Skeletal muscle tissue (tissue), 4 donors: ENCODE results near the gene ATP4A. TPM values are rescaled to one million over a fixed set of nuclear protein-coding genes. Genes with fewer than 3 reads are reported as not detected.

ENCODE experiments used
- H3K27ac ChIP-seq: one replicate; pipeline ENCODE4 v1.7.0; 2013; ENCODE audit warnings: mild to moderate bottlenecking, low read depth, low read length, inconsistent platforms
- H3K27me3 ChIP-seq, 3 donors: one replicate each; pipeline ENCODE4 v1.7.0; 2013; ENCODE audit warnings: low read length in 3 of 3; ENCODE audit not compliant: control insufficient read depth in 3 of 3, insufficient read depth in 3 of 3
- H3K36me3 ChIP-seq, 3 donors: one replicate each; pipeline ENCODE4 v1.7.0; 2013; ENCODE audit warnings: low read length in 3 of 3; ENCODE audit not compliant: control insufficient read depth in 3 of 3, insufficient read depth in 3 of 3
- H3K4me1 ChIP-seq, 3 donors: one replicate each; pipeline ENCODE4 v1.7.0; 2013; ENCODE audit warnings: low read length in 3 of 3, mild to moderate bottlenecking in 3 of 3; ENCODE audit not compliant: control insufficient read depth in 3 of 3, insufficient read depth in 3 of 3
- H3K4me3 ChIP-seq, 3 donors: one replicate each; pipeline ENCODE4 v1.7.0; 2013; ENCODE audit warnings: low read length in 3 of 3
- H3K9ac ChIP-seq, 3 donors: one replicate each; pipeline ENCODE4 v1.7.0; 2013; ENCODE audit warnings: low read length in 3 of 3, mild to moderate bottlenecking in 3 of 3, moderate library complexity in 2 of 3, low read depth in 1 of 3
- H3K9me3 ChIP-seq, 3 donors: one replicate each; pipeline ENCODE4 v1.7.0; 2013; ENCODE audit warnings: low read length in 3 of 3; ENCODE audit not compliant: control insufficient read depth in 3 of 3
- total RNA-seq: library from RNA; depleted of rRNA; stranded (reverse); fragments of >200 nt; gene quantifications from one replicate; pipeline ENCODE4 v1.2.3, GENCODE V29; 2014
- donor health status: Osteomylitis.

Gene ATP4A
- total RNA-seq, 1 donor from 2014 or later = not detected

DNA sequence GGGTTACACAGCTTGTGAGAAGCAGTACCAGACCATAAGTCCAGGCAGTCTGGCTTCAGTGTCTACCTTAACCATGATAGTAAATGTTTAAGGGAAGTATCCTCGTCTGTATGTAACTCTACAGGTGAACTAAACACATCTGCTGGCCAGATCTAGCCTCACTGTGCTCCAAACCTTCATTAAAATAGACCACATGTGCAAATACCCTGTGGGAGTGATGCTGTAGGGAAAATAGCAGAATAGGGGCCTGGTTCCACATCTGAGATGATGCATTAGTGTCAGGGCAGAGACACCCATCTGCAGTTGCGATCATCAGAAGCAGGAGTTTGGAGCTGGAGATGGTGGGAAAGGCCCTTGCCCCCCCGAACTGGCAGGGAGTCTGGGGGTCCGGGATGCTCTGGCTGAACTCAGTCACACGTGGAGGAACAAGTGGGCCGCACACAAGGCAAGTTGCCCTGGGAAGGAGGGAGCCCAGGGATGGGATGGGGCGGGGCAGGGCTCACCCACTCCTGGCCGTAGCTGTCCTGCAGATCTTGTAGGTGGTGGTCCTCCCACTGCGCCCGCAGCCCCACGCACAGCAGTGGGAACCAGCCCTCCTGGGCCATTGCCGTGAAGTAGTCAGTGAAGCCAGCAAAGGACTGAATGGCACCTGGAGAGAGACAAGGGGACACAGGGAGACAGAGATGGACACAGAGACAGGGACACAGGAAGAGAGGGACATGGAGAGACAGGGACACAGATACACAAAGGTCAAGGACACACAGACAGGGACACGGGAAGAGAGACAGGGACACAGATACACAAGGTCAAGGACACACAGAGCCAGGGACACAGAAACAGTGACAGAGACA lies 10.7 kb downstream of the ATP4A start:
- H3K4me3 ChIP-seq = no peak overlapping the region
- peaks cover 19 to 25% (median 19%) of the 10 kb centered on the region in 3 donors for H3K27me3 ChIP-seq
- peaks cover 0 to 6% (median 5%) of the 10 kb centered on the region in 3 donors for H3K36me3 ChIP-seq
- H3K9me3 ChIP-seq = no peaks in the 10 kb centered on the region
- H3K4me1 ChIP-seq = peaks cover 0 to 2% (median 0%) of the 10 kb centered on the region in 3 donors
- H3K9ac ChIP-seq = no peak overlapping the region
- H3K27ac ChIP-seq = no peak overlapping the region

GRCh38 chr19:35551091-35551810 lies 12.2 kb downstream of the ATP4A start:
- H3K9ac ChIP-seq = no peak overlapping the region
- H3K4me3 ChIP-seq = no peak overlapping the region
- H3K27ac ChIP-seq = no peak overlapping the region
- H3K36me3 ChIP-seq = peaks cover 7 to 18% (median 16%) of the 10 kb centered on the region in 3 donors
- peaks cover 7 to 13% (median 8%) of the 10 kb centered on the region in 3 donors for H3K27me3 ChIP-seq
- H3K4me1 ChIP-seq = peaks cover 8 to 12% (median 11%) of the 10 kb centered on the region in 3 donors
- H3K9me3 ChIP-seq = no peaks in the 10 kb centered on the region

DNA sequence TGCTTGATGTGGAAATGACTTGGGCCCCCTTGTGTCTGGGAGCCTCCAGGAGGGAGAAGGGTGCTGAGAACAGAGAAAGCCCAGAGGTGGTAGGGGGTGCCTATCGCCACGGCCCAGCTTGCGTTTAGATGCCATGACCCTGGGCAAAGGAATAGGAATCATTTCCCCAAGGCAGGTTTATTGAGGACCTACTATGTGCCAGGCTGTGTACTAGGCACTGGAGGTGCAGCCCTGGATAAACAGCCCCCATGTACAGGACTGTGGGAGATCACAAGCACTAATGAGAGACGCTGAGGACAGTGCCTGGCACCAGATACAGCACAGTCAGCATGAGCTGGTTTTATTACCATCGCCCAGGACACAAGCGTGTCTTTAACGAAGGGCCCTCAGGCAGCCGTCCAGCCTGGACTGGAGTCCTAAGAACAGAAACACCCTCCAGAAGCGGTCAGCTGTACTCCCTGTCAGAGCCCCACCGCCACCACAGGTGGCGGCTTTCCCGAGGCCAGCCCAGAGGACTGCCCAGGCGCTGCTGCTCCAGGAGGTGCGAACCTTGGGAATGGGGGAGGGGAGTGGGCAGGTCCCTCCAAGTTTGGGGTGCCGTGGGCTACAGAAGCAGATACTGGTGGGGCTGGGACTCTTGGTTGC lies 13.5 kb downstream of the ATP4A start:
- Histone ChIP-seq H3K9me3 (no peaks in the 10 kb centered on the region), H3K27ac (no peak overlapping the region), H3K9ac (no peak overlapping the region), H3K27me3 (peaks cover 0 to 9% (median 2%) of the 10 kb centered on the region in 3 donors), H3K4me3 (no peak overlapping the region), H3K4me1 (peaks cover 12 to 21% (median 14%) of the 10 kb centered on the region in 3 donors), H3K36me3 (peaks cover 7 to 18% (median 16%) of the 10 kb centered on the region in 3 donors)

DNA sequence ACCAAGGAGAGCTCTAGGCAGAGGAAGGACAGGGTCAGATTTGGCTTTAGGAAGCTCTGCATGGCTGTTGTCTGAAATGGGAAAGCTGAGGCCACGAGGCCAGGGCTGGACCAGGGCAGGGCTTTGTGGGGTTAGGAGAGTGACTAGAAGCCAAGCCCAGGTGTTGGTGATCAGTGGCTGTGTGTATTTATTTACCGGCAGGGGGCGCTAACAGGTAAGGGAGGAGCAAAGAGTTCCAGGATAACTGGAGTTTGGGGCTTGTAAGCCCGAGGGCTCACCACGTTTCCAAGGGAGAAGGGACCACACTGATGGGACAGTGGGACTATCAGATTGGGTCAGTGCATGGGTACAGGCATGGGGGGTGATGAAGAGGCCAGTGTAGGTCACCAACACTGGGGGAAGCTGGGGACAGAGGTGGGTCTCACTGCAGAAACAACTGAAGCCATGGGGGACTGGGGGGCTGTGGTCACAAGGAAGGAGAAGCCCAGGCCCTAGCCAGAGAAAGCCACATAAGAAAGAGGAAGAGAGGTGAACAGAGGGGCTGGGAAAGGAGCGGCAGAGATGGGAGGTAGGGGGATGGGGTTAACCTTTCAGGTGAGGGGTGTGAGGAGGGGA lies 14.2 kb downstream of the ATP4A start:
- no peak overlapping the region for H3K9ac ChIP-seq
- no peak overlapping the region for H3K4me3 ChIP-seq
- H3K27me3 ChIP-seq = peaks cover 0 to 3% (median 2%) of the 10 kb centered on the region in 3 donors
- peaks cover 7 to 18% (median 16%) of the 10 kb centered on the region in 3 donors for H3K36me3 ChIP-seq
- no peaks in the 10 kb centered on the region for H3K9me3 ChIP-seq
- peaks cover 19 to 29% (median 21%) of the 10 kb centered on the region in 3 donors for H3K4me1 ChIP-seq
- H3K27ac ChIP-seq = no peak overlapping the region

- Histone ChIP-seq H3K9ac (peak overlapping the region in 2 of 3 donors; percentile 87 to 92), H3K4me1 (peaks cover 21 to 31% (median 23%) of the 10 kb centered on the region in 3 donors), H3K36me3 (peaks cover 7 to 21% (median 16%) of the 10 kb centered on the region in 3 donors), H3K27ac (no peak overlapping the region), H3K9me3 (no peaks in the 10 kb centered on the region), H3K4me3 (peak overlapping the region; percentile 90 to 93 (median 92)), H3K27me3 (no peaks in the 10 kb centered on the region)
Measured at GRCh38 chr19:35546532-35546931, 16.9 kb downstream of the ATP4A start.

- H3K4me3 ChIP-seq = peak overlapping the region; percentile 90 to 93 (median 92)
- H3K36me3 ChIP-seq = peaks cover 7 to 21% (median 16%) of the 10 kb centered on the region in 3 donors
- H3K27me3 ChIP-seq = no peaks in the 10 kb centered on the region
- no peaks in the 10 kb centered on the region for H3K9me3 ChIP-seq
- H3K9ac ChIP-seq = peak overlapping the region; percentile 87 to 92 (median 92)
- H3K27ac ChIP-seq = peak overlapping the region; percentile 86
- peaks cover 21 to 31% (median 23%) of the 10 kb centered on the region in 3 donors for H3K4me1 ChIP-seq
Measured at GRCh38 chr19:35545855-35546381, 17.5 kb downstream of the ATP4A start.

DNA sequence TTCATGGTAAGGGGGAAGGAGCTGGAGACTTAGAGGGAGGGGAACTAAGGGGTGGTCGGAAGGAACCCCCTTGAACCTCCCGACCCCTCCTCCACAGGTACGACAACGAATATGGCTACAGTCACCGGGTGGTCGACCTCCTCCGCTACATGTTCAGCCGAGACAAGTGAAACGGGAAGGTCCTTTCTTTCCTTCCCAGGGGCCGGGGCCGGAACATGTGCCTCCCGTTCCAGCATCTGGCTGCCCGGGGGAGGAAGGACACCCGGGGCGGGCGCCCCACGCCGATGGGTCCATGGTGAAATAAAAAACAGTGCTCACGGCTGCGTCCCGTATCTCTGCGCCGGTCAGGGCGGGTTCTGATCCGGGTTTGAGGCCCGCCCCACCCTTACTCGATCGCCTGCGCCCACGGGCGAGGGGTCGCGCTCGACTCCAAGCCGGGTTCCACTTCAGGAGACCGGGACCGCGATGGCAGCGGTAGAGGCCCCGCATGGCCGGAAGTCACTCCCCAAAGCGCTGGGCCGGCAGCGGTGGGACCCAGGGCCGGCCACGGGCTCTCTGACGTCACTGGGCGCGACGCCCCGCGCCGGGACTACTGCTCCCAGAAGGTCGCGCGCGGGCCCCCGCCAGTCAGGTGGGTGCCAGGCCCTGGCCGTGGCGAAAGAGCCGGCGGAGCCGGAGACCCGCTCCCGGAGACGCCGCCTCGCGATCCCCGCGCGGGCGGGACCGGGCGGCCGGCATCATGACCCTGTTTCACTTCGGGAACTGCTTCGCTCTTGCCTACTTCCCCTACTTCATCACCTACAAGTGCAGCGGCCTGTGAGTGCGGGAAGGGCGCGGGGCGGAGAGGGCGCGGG lies 18.2 kb downstream of the ATP4A start, which contains the start of gene TMEM147:
TSS of gene TMEM147 (plus strand) at position 626 of the 854 bp plus-strand sequence. CDS start at position 740, 114 bp downstream.
- Histone ChIP-seq H3K9ac (peak within 1 kb of the TSS; percentile 87 to 92 (median 92)), H3K4me3 (peak within 1 kb of the TSS; percentile 90 to 93 (median 92)), H3K36me3 (peaks cover 7 to 19% (median 16%) of the 10 kb centered on the region in 3 donors), H3K27me3 (no peaks in the 10 kb centered on the region), H3K27ac (peak within 1 kb of the TSS; percentile 86), H3K4me1 (peaks cover 21 to 31% (median 23%) of the 10 kb centered on the region in 3 donors), H3K9me3 (no peaks in the 10 kb centered on the region)

DNA sequence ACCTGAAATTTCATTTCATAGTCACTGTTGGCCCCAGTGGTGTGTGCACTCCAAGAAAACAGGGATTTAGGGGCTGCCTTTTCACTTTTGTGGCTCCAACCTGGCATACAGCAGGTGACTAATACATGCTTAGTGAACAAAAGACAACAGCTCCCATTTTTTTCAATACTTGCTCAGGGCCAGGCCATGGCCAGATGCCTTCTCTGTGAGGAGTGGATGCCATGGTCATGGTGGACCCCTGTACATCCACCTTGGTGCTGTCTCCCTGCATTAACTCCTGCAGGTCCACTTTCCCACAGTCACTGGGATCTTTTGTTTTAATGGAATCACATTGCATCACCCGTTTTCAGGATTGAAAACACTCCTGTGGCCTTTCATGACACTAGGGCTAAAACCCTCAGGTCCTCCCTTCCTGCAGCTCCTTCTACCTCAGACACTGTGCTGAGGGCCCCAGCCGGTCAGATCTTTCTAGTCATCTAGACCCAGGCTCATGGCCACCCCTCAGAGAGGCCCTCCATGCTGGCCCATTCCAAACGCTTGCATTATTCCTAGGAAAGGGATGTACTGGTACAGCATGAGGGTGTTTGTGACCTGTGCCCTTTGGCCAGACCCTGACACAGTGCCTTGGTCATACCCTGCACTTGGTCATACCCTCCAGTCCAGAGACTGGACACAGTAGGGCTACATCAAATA lies 19.2 kb downstream of the ATP4A start:
- Histone ChIP-seq H3K36me3 (peaks cover 7 to 19% (median 16%) of the 10 kb centered on the region in 3 donors), H3K4me3 (peak overlapping the region; percentile 90 to 93 (median 92)), H3K9ac (peak overlapping the region; percentile 87 to 92 (median 92)), H3K9me3 (no peaks in the 10 kb centered on the region), H3K27me3 (no peaks in the 10 kb centered on the region), H3K27ac (no peak overlapping the region), H3K4me1 (peaks cover 21 to 31% (median 23%) of the 10 kb centered on the region in 3 donors)
